Measurements from ENCODE around the gene PTPRA.

PTPRA gene

DNA sequence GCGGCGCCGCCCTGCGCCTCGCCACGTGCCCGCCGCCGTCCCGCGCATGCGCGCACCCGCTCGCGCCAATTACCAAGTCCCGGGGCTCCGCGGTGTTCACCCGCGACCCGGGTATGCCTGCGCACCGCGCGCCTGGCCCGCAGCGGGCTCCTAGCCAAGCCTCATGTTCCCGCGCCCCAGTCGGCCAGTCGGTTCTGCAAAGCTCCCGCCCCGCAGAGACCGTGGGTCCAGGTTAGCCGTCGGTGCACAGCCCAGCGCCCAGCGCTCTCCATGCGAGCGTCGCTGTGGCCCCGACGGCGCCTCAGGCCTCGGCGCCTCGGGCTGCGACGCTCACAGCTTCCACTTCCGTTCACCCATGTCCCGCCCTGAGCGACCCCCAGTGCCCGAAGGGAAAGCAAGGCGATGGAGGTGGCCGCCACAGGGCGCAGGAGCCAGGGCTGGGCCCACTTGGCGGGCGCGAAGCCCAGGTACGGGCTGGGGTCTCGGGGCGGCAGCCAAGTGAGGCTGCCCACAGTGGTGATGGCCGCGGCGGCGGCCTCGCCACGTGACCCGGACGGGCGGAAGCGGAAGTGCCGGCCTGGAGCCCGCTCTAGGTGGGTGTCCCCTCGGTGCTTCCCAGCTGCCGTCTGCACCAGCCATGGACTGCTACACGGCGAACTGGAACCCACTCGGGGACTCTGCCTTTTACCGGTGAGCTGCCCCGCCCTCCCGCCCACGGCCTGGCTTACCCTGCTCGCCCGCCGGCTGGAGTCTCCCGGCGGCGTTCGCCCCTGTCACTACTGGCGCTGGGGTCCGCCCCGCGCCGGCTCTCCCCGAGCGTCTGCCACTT, 32.9 kb upstream of the PTPRA start, which contains the start of the genes PCED1A and VPS16:
TSS of gene PCED1A (minus strand) at position 518 of the 829 bp plus-strand sequence. CDS start 743 bp downstream, outside the sequence.
TSS of gene VPS16 (plus strand) at position 608 of the 829 bp plus-strand sequence. CDS start at position 638, 30 bp downstream.
- peak within 1 kb of the TSS; percentile 84 for H3K4me3 ChIP-seq
- H3K27ac ChIP-seq = peak within 1 kb of the TSS; percentile 83 to 87
- DNase-seq (ENCODE audit: low spot score) = peak; percentile 90
- TF ChIP-seq, protein P1, sequence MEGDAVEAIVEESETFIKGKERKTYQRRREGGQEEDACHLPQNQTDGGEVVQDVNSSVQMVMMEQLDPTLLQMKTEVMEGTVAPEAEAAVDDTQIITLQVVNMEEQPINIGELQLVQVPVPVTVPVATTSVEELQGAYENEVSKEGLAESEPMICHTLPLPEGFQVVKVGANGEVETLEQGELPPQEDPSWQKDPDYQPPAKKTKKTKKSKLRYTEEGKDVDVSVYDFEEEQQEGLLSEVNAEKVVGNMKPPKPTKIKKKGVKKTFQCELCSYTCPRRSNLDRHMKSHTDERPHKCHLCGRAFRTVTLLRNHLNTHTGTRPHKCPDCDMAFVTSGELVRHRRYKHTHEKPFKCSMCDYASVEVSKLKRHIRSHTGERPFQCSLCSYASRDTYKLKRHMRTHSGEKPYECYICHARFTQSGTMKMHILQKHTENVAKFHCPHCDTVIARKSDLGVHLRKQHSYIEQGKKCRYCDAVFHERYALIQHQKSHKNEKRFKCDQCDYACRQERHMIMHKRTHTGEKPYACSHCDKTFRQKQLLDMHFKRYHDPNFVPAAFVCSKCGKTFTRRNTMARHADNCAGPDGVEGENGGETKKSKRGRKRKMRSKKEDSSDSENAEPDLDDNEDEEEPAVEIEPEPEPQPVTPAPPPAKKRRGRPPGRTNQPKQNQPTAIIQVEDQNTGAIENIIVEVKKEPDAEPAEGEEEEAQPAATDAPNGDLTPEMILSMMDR (IDR thresholded peaks at IDR 0.05) = no peak

DNA sequence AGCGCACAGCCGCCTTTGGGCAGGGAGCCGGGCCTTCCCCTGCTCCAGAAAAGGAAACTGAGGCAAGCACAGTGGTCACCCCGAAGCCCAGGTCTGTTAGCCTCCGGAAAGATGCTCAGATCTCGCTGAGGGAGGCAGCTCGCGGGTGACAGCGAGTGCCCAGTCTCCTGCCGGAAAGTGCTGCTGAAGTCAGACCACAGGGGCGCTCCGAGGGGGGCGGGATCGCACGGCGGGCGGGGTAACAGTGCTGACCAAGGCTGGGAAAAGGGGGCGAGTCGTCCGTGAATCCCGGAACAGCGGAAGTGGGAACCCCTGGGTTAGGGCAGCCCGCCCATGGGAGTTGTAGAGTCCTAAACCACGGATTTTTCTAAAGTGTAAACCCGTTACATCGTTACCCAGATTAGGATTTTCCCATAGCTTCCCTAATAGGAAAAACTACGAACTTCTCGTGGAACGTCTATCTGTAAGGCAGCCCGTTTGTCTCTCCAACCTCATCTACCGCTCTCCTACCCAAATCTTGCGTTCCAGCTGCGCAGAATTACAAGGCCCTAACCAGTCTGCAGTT, 32.2 kb upstream of the PTPRA start:
- peak; percentile 88 for DNase-seq (ENCODE audit: low spot score)
- TF ChIP-seq, protein P1 (IDR thresholded peaks at IDR 0.05) = no peak

GRCh38 chr20:2845607-2846006, 27.7 kb upstream of the PTPRA start:
- no peak overlapping the region for H3K4me3 ChIP-seq
- TF ChIP-seq, protein P1 (IDR thresholded peaks at IDR 0.05) = no peak
- no peak overlapping the region for H3K27ac ChIP-seq
- DNase-seq (ENCODE audit: low spot score) = peak; percentile 1

More for the DNA sequence above, 32.2 kb upstream of the PTPRA start:
- Histone ChIP-seq H3K4me3 (peak overlapping the region; percentile 84), H3K27ac (peak overlapping the region; percentile 83 to 87)

- Histone ChIP-seq H3K27ac (no peak overlapping the region), H3K4me3 (no peak overlapping the region)
- peak; percentile 16 for DNase-seq (ENCODE audit: low spot score)
- TF ChIP-seq, protein P1 (IDR thresholded peaks at IDR 0.05) = no peak
Observed at GRCh38 chr20:2846698-2847097, 26.6 kb upstream of the PTPRA start.

GRCh38 chr20:2847802-2848201, 25.5 kb upstream of the PTPRA start:
- peak; percentile 12 for DNase-seq (ENCODE audit: low spot score)
- no peak overlapping the region for H3K4me3 ChIP-seq
- H3K27ac ChIP-seq = no peak overlapping the region
- TF ChIP-seq, protein P1 (IDR thresholded peaks at IDR 0.05) = no peak

DNA sequence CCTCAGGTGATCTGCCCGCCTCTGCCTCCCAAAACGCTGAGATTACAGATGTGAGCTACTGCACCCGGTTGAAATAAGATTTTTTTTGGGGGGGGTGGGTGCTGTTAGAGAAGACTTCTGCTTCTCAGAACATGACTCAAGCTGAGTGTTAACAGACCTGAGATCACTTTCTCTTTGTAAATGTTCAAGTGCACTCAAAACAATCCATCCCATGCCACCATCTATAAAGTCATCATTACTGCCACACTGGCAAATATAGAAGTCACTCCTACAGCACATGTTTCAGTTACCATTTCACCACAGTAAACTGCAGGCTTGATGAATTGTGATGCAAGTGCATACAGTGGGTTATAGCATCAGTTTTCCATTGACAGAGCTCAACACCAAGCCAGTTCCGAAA, 23.8 kb upstream of the PTPRA start:
- TF ChIP-seq, protein P1 (IDR thresholded peaks at IDR 0.05) = no peak
- DNase-seq (ENCODE audit: low spot score) = peak; percentile 21
- Histone ChIP-seq H3K27ac (no peak overlapping the region), H3K4me3 (no peak overlapping the region)

All from coronary artery (tissue), 2 donors.